Amniotic stem cell (primary cell): ENCODE data around the gene GSG1L.

ENCODE experiments used
- DNase-seq: peaks from one replicate; lab custom pipeline; 2025; lab: John Stamatoyannopoulos, UW

GSG1L gene

DNA sequence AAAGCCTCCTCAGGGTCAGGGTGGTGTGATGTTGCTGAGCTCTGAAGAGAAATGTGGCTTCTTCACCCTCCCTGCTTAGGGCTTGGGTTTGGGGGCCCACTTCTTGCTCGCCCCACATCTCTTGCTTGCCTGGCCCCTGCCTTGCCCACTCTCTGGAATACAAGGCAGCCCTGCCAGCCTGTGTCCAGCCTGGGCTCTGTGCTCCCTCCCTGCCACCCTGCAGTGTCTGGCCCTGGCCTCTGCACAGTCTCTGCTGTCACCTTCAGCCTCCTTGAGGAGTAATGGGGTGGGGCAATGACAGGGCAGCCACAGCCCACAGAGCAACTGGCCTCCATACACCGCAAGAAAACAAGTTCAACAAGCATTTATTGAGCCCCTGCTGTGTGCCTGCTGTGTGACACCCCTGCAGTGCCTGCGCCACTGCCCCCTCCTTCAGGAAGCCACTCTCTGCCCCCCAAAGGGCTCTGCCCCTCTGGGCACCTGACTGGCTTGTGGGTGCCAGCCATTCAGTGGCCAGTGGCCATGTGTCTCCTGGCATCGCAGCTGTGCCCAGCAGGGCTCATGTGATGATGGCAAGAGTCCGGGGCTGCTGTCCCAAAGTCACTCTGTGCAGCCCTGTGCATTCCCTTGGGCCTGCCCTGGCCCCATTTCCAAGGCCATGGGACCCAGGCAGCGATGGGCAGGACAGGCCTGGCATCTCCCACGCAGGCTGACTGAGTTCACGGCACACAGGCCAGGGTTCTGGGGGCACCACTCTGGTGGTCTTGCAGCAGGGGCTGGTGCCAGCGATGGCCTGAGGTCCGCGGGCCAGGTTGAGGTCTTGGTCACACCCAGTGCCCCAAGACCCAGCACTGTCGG is 272.7 kb downstream of the GSG1L start:
- no peak for DNase-seq

- DNase-seq, result no peak
These were observed 273.8 kb downstream of the GSG1L start for GRCh38 chr16:27789595-27790241.

DNA sequence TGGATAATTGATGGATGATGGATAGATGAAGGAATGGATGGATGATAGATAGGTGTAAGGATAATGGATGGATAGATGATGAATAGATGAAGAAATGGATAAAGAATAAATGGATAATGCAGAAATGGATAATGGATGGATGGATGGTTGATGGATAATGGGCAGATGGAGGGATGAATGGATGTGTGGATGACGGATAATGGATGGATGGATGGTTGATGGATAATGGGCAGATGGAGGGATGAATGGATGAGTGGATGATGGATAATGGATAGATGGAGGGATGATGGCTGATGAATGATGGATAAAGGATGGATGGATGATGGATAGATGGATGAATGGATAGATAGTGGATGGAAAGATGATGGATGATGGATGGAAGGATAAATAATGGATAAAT is 274.4 kb downstream of the GSG1L start:
- DNase-seq, result no peak

DNA sequence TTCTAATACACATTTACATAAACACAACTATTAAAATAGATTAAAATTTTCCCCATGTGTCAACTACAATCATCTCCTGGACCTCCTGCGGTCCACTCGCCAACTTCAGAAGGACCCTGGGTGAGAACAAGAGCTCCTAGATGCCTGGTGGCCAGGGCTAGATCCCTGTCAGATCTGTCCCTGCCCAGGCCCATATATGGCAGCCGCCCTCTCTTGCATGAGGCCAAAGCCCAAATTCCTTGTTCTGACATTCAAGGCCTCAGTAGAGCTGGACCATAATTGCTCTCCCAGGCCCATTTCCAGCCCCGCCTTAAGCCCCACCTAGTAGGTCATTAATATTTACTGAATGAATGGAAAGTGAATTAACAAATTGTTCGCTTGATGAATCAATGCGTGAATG is 275.8 kb downstream of the GSG1L start:
- no peak for DNase-seq

DNA sequence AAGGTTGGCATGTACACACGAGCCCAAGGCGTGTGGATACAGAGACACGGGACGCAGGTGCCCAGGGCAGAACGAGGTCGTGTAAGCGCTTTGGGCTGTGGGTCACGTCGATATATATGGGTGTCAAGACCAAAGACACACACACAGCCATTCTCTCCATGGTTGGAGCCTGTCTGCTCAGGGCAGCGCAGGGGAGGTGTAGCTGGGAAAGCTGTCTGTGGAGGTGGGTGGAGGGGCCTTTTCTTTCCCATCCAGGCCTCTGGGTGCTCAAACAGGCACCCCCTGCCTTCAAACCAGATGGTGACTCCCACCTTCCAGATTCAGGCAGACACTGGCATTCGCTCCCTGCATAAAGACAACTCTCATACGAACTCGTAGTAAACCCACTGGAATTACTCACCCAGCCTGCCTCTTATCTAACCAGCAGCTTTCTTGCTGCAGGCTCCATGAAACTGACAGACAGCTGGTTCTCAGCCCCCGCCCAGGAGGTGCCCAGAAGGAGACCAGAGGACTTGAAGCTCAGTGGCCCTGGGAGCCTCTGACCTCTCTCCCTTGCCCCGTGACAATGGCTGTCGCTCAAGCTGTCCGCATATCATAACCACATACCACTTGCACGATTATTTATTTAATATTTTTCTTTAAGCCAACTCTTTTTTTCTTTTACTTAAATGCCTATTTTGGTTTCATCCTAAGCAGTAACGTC is 276.4 kb downstream of the GSG1L start:
- DNase-seq, result no peak

GRCh38 chr16:27786221-27786922 is 277.1 kb downstream of the GSG1L start:
- DNase-seq, result no peak

DNA sequence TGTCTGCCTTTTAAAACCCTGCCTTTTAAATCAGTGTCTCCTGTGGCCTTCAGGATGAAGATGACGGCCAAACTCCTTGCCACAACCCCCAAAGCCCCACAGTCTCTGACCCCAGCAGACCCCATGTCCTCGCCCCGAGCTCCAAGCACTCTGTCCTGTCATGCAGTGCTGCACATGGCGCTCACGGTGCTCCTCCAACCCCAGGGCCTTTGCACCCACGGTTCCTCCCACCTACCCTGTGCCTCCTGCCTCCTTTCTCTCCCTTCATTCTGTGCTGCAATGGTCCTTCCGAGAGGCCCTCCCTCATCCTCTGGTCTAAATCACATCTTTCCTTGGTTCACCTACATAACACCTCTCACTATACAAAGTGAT is 278.2 kb downstream of the GSG1L start:
- no peak for DNase-seq

DNA sequence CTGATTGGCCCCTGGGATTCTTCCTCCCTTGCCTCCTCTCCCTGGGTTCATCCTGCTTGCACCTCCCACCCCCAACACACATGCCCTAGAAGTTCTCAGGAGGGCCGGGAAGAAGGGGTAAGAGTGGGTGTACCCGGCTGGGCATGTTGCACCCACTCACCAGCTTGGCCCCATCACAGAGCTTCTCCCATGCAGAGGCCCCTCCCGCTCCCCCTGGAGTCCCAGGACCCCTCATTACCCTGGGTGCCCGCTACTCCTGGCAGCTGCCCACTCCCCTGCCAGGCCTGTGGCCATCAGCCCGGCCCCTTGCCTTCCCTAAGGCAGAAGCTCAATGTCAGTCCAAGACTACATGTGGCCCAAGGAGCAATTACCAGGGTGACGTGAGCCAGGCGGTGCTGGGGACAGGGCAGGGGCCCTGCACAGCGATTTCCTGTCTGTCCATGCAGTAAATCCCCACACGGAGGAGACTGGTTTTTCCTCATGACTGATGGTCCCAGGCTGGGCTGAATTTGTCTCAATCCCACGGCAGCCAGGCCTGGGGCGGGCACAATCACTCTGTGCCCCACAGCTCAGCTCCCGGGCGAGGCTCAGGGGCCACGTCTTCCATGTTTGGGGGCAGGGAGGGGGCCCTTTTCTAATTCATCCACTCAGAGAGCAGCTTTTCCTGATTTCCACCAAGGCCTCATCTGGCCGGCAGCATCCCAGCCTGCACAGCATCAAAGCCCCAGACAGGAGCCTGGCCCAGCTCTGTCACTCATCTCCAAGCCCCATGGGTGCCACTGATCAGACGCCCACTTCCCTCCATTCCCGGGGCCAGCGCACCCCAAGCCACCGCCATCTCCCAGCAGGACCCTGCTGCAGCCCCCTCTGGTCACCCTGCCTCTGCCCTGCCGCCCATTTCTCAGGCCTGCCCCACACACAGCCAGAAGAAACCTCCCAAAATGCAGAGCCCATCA is 278.9 kb downstream of the GSG1L start:
- DNase-seq, result no peak

GRCh38 chr16:27781981-27782880 is 281.3 kb downstream of the GSG1L start:
- no peak for DNase-seq

DNA sequence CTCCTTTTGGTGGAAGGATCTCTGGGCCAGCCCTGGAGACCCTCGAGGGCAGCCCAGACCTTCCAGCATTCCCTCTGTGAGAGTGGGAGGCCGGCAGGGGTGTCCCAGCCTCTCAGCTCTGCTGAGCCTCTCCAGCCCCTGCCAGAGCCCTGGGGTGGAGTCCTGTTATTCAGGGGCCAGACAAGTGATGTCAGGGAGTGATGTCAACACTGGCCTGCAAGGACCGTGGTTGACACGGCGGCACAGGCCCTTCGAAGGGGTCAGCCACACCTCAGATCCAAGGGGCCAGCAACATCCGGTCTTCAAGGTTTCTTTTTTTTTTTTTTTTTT is 282.4 kb downstream of the GSG1L start:
- no peak for DNase-seq

DNA sequence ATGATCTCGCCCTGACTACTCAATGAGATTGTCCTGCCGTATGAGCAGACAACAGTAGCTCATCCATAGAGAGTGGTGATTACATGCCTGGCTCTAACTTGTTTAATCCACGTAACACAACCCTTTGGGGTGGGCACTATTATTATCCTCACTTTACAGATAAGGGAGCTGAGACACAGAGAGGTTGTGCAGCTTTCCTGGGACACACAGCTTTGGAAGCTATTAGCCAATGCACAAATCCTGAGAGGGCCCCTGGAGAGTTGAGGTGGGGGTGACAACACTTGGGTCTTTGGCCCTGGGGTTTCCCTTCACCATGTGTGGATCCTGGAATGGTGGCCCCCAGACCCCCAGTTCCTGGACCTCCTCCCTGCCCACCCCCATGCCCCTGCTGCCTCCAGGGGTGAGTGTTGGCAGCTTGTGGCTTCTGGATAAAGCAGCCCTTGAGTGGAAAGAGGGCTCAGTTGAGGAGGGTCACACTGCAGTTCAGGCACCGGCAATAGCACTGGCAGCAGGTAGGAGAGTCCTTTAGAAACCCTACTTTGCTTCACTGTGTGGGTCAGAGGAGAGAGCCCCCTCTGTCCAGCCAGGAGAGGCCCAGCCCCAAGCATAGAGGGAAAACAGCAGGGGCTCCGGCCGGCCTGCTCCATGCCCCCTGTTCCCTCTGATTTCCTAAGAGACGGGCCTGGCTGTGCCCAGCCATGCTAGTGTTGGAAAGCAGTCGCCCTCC is 282.9 kb downstream of the GSG1L start:
- no peak for DNase-seq

DNA sequence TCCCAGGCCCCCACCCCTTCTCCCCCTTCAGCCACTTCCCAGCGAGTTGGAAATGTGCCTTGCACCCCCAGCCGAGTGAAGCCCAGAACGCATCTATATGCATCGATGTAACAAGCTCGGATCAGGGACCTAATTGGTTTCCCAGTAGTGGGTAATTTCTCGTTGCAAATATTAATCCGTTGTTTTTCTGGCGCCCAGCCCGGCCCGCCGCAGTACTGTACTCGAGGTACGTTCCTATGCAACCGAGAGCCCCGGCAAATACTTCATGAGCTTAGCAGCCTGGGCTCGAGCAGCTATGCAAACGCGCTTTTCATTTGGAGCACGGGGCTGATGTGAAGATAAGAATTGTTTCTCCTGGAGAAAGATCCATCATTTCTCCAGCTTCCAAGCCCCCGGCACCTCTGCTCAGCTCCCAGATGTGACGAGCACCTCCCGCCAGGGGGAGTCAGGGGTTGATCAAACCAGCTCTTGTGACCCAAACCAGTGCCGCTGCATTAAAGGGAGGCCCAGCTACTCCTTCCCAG is 283.8 kb downstream of the GSG1L start:
- no peak for DNase-seq

DNA sequence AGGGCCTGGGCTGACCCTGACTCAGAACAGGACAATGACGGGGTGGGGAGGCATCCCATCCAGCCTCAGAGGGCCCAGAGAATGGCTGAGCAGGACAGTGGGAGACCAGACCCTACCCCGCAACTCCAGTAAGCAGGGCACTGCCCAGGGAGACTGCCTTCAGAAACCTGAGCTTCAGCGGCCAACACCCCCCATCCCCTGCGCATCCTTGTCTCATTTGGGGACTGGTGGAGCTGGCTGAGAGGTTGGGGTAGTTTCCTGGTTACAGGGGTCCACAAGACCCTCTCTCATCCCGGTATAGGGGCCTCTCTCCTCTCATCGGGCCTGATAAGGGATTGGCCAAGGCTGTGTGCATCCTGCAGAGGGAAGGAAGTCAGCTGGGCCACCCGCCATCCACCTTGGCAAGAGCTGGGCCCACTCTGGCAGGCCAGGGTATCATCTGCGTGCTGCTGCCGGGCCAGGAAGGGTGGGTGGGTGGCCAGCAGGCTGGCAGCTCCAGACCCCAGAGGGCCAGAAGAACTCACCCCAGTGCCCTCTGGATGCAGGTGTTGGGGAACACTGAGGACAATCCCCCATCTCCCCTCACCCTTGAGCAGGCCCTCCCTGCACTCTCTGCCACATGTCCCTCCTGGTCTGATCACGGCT is 284.5 kb downstream of the GSG1L start:
- DNase-seq, result no peak

DNA sequence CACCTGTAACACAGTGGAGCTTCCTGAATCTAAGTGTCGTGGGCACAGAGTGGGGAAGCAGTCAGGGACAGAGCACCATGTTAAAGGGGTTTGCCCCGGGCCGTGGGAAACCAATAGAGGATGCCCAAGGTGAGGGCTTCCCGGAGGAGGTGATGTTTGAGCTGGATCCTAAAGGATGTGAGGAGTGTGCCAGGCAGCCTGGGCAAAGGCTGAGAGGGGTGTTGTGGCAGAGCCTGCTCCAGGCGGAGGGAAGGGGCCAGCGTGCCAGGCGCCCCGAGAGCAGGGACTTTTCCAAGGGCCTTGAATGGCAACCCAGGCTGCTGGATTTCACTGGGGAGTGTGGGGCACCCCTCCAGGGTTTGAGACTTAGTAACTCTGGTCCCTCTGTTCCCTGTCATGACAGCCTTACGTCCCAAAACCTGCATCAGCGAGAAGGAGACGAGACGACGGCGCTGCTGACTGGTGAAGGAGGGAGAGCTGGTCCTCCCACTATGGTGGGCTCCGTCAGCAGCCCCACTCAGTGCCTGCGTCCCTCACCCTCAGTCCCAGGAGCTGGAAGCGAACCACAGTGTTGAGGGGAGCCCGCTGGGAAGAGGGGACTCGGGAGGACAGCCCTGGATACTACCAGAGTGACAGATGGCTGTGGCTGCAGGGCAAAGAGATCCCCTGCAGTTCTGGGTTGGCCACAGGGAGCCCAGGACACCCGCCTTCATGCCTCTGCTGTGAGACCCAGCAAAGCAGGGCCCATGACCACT is 285.2 kb downstream of the GSG1L start:
- no peak for DNase-seq

DNA sequence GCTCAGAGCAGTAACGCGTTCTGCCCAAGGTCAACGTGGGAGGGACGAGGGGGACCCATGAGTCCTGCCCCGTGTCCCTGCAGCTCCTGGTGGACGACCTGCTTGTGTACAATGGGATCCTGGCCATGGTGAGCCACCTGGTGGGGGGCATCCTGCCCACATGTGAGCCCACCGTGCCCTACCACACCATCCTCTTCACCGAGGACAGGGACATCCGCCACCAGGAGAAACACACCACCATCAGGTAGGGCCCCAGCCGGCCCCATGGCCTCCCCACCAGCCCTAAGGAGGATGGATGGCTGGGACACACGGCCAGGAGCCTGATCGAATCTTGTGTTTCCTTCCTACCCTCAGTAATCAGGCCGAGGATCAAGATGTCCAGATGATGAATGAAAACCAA is 286.0 kb downstream of the GSG1L start:
- no peak for DNase-seq

- DNase-seq, result no peak
These were observed 286.8 kb downstream of the GSG1L start for GRCh38 chr16:27776556-27777225.

DNA sequence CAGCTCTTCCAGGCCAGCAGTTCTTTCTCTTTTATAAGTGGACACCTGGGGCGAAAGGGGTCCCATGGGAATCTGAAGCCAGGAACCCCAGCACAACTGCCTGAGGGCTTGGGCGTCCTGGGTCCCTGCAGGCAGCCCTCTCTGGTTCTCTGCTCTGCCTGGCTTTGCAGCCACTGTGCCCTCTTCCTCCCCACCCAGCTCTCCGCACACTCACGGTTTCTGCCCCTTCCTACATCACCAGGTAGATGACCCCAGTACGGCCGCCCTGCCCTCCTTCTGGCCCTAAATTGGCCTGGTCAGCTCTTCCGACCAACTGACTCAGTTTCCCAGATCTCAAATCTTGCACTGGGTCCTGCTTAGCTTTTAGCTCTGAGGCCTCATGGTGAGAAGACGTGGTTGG is 288.3 kb downstream of the GSG1L start:
- no peak for DNase-seq

DNA sequence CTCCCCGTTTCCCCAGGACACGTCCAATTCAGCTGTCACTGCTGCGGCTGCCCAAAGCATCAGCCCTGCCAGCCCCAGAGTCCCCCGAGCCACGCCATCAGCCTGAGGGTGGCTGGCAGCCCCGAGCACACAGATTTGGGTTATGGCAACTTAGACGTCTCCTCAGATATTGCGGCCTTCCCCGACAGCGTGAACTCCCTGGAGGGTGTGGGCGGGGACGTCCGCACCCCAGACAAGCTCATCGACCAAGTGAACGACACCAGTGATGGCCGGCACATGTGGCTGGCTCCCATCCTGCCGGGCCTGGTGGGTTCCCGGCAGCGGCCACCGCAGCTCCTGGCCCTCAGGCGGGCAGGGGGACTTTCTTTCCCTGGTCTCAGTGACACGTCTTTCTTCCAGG is 288.7 kb downstream of the GSG1L start:
- DNase-seq, result no peak
